ENCODE results near the gene ZIC1.

ZIC1 gene

DNA sequence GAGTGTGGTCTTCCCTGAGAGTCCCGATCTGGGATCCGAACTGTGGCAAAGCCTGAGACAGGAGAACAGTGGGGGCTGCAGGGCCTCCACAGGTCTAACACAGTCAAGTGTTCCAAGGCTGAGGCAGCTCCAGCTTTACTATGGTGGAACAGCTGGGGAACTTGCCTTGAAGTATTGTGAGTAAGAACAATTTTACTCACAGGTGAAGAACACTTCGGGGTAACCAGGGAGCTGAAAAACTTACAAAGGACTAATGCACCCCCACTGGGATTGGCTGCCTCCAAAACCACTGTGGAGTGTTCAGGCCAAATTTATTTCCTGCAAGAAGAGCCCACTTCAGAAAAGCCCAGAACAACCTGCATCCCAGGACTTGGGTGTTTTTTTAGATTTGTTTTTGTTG is 28.2 kb upstream of the ZIC1 start:
- no peak for DNase-seq

DNA sequence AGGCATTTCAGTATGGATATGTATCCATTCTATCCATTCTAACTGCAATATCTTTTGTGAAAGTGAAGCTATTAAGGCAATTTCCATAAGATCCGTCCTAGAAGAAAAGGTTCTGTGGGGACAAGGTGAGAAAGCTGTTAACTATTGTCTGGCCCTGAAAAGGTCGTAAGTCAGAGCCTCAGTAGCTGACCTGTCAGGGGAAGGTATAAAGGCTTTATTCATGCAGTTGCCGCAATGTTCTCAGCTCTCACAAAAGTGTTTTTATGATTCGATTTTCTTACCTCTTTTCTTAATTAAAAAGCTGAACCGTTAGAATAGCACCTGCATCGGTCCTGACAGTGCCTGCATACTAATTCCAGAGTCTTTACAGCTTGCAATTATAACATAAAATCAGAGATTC is 27.6 kb upstream of the ZIC1 start:
- DNase-seq: no peak

DNA sequence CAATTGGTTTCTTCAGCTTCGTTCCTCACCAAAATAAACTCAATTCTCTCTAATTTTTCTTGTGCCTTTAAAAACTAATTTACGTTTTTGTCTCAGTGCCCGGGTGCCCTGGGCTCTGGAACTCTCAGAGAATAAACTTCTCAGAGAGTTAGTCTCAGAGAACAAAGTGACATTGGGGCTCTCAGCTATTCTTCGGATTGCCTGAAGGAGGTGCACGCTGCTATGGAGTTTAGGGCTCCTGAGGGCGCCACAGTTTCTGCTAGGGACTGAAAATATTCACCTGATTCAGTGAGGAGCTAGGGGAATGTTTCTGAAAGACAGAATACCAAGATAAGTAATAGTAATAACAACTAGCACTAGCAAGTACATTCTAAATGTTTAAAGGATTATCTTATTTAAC is 25.5 kb upstream of the ZIC1 start:
- no peak for DNase-seq

DNA sequence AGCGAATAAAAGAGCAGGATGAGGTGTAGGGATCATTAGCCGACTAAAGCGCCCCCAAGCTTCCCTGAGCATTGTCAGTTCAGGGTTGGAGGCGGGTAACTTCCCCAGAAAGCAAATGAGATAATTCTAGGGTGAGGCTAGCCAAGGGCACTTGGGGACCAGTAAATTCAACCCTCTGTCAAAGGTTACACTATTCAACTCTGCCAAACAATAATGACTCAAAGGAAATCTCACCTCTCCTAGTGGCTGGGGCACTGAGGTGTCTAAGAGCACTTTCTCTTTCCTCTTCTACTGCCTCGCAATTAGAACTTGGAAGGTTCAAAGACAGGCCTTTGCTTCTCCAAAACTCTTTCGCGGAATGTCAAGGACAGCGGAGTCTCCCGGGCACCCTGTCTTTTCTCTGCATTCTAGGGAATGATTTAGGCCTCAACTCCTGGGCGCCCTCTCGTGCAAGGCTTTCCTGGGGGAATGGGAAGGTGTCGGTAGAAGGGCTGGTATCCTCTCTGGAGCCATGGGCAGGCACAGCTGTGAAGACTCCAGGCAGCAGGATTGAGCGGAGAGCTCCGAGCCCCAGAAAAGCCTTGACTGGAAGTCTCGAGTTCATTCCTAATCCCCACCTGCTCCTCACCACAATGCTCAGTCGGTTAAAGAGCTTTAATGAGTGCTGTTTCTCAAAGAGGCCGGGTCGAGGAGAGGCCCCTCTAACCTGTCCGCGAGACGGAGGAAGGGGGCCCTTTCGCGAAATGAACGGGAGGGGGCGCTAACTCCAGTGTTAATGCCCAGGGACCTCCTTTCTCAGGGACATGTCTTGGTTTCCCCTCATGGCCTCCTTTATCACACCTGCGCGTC is 24.7 kb upstream of the ZIC1 start:
- DNase-seq: no peak

DNA sequence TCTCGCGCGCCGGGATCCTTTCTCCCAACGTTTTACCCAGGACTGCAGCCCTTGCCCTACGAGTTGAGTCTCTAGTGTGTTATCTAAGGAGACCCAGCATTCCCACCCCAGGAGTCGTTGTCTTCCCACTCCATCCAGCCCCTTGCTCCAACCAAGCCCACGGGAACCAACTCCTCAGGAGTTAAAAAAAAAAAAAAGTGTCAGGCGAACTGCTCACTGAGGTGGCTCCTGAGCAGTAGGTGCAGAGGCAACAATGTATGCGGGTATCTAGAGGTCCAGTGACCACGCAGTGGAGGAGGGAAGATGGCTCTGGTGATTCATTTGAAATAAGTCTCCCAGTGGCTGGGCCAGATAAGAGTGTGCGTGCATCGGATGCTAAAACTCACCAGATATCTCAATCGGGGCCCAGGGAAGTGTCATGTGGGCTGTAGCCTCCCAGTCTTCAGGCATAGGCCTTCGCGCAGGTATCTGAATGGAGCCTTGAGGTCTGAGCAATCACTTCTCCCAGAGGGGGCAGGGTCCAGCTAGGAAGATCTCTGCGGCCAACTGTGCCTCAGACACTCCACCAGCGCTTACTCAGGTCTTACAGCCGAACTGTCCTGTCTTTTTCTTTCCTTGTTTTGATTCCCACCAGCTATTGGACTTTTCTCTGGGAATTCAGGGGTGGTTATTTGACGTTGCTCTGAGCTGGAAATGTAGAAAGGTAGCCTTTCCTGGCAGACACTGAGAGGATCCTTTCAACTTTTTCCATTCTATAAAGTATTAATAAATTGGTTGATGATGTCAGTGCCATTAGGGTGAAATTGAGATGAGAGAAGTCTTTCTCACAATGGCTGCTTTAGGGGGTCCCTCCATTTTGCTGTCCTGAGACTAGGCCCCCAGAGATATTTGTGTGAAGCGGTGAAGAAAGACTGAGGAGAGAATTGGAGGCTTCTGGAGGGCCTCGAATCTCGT is 23.8 kb upstream of the ZIC1 start:
- no peak for DNase-seq

DNA sequence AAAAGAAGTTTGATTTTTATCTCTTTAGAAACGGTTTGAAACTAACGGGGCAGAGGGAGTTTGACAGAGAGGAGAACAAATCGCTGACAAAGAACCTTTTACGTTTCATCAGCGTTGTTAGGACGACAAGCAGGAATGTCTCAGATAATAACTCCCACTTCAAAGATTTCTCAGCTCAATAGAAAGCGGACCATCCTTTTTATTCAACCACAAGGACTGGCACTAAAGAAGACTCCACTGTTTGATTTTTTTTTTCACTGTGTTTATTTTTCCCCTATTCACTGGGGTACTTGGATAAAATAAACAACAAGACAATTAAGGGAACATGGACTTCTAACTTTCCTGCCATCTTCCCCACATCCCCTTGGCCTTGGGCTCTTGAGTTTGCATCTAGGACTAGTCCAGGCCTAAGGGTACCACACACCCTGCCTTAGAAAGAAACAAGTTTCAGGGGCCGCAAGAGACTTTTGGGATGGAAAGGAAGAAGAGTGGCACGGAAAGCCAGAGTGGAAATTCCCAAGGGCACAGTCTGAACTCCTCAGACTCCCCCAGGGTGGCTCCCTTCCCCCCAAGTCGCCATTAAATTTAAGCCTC is 21.8 kb upstream of the ZIC1 start:
- DNase-seq: no peak

DNA sequence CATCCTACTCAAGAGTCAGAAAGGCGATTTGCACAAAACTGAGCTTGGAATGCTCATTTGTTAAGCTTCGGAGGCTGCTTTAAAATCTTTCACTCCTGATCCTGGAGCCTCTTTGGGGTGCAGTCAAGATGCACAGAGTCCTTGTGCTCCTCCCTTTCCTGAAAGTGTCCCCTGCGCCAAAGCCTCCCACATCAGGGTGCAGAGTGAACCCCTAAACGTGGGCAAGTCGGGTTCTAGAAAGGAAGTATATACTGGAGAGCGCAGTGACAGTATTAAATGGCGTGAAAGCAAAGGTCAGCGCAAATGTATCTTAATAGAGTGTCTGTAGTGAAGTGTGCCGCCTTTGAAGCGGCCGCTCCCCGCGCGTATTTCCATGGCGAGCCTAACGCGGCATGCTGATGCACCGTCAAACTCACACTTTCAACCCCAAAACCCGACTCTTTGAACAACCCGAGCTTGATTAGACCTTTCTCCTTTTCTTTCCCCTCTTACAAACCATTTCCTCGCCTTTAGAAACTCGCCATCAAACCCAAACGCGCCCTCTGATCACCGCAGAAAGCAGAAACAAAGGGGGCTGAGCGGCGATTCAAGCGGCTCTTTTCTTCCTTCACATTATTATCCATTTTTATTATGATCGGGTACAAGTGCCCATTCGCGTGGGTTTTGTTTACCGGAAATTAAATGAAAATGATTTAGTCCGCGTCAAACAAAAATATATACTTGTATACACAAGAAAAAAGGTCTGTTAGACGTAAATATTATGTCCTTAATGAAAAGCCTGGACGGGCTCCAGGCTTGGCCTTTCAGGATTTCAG is 21.1 kb upstream of the ZIC1 start:
- DNase-seq: no peak

DNA sequence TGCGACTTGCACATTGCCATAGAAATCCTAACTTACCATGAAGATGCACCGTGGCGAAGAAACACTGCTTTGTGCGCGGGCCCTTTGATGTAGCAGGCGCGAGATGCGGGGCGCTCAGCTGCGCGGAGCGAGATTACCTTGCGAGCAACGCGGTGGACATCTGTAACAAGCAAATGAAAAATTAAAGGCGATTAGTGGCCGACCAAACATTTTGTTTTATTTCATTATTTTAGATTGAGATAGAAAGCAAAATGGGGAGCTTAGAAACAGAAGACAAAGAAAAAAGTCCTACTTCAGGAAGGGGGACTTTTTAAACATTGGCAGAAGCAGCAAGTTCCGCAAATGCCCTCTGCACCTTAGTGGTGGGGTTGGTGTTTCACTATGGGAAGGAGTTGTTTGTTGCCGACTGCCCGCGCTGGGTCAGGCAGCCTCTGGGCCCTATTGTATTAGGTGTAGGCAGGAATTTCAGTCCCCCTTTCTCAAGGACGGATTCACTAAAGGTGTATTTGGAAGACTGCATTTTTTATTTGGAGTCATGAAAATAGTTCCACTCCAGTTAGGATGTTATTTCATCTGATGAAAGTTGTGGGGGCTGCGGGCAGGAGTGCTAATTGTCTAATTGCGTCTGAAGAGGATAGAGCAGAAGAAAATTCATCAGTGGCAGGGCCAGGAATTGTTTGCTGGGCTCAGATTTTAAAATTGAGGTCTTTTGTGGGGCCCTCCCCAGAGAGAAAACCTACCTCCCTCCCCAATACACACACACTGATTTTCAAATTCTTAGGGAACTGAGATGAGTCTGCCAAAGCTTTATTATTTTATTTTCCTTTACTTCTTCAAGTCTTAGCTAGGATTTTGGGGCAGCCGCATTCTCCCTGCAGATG is 20.2 kb upstream of the ZIC1 start:
- DNase-seq: no peak

DNA sequence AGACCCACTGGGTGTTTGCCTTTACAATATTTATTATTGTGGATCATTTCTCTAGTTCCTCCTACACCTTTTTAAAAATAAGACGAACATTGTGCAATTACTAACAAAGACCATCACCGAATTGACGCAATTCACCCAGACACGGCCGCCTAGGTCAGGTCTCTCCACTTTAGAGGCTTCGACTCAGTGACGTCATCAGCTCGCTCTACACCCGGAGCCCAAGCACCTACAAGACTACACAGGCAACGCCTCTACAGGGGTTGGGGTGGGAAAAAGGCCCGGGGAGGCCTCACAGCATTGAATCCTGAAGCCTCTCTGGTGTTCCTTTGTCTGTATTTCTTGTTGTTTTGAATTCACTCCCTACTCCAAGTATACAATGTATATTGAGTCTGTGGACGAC is 19.4 kb upstream of the ZIC1 start:
- no peak for DNase-seq

DNA sequence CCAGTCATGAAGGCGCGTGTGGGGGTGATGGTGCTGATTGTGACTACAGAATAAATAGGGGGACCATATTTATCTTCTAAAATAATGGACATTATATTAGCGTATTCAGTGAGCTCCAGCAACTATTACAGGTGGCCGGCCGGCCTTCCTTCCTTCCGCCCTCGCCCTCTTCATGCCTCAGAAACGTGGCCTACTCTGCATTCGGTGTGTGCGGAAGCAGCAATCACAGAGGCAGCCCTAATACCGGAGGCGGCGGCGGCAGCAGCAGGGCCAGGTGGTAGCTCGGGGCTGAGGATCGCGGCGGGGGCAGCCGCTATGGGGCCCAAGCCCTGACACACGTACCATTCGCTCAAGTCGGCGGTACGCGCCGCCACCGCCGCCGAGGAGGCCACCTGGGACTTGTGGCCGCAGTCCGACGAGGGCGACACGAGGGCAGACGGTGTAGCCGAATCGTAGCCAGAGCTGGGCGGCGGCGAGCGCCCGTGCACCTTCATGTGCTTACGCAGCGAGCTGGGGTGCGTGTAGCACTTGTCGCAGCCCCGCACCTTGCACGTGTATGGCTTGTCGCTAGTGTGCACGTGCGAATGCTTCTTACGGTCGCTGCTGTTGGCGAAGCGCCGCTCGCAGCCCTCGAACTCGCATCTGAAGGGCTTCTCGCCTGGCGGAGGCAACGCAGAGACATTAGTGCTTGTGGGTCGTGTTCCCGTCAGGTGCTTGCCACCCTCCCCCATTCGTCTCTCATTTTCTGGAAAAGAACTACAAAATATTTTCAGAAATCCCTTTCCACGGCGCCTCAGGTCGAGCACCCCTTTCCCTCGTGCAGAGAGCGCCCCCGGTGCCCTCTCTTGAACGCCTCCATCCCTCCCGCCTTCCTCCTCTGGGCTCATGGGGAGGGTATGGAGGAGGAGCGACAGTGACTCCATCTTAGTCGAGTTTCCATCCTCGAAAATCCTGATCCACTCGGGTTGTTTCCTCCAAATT is 18.3 kb upstream of the ZIC1 start:
- peak; percentile 53 for DNase-seq

DNA sequence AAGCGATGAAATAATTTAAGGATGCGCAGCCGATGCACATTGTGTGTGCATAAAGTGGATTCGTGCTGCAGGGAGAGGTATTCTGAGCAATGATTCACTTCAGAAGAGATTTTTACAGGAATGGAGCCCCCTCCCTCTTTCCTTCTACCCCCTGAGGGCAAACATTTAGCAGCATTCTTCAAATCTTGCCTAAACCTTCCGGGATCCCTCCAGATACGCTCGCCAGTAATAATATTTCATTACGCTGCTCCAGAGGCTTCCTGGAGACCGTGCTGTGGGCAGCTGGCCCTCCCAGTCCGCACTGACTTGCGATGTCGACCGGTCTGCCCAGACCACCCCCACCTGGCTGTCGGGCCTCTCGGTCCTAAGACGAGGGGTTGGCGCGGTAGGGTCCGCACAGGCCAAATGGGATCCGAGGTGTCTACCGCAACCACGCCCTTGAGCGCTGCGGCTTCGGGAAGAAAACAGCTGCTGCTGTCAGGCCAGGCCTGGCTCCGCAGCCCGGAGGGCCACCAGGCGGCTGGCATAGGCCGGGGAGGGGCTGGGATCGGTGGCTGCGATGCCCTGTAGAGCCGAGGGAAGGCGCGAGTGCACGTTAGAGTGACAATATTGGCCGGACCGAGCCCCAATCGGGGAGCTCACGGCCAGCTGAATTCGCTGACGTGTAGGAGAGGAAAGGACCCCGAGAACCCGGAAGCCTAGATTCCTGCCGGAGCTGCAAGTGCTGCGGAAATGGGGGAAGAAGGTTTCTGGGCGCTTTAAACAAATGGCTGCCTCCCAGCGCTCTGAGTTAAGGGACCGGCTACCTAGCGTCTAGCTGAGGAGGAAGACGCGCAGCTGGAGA is 17.2 kb upstream of the ZIC1 start:
- peak; percentile 81 for DNase-seq

DNA sequence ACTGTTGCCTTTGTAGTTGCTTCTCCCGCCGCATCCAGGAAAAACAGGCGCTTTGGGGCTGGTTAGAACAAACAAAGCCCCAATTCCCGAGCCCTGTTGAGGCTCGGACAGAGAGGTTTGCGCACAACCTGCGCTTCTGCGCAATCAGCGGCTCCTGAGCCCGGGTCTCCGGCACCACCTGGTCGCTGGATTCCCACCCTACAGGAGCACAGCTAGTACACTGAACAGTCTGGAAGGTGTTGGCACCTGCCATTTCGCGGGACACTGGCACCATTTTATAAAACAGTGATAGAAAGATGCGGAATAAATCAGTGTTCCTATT is 16.6 kb upstream of the ZIC1 start:
- no peak for DNase-seq

DNA sequence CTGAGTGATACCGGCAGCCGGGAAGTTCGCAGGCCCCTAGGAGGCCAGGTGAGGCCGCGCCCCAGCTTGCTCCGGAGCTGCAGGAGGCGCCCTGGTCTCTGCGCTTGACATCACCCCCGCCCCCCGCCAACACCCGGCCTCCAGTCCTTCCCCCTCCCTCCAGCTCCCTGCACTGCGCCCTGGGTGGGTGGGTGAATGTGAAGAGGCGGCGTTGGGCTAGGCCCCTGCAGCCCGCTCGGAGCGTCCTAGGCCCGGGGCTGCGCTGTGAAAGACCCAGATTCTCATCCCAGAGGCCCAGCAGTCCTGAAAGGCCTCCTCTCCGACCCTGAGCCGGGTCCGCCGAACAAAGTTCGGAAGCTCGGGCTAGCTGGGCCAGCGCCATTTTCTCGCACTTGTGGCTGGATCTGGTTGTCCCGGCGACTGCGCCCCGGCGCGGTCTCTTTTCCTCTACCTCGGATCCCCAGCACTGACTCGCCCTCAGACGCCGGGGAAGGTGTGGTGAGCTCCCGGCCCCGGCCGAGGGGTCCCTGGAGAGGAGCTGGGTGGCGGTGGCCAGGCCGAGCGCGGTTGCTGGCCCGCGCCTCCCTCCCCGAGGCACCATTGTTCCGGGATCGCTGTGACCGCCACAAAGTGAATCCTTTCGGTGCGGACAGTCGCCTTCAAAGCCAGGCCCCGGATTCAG is 15.8 kb upstream of the ZIC1 start:
- DNase-seq: no peak

DNA sequence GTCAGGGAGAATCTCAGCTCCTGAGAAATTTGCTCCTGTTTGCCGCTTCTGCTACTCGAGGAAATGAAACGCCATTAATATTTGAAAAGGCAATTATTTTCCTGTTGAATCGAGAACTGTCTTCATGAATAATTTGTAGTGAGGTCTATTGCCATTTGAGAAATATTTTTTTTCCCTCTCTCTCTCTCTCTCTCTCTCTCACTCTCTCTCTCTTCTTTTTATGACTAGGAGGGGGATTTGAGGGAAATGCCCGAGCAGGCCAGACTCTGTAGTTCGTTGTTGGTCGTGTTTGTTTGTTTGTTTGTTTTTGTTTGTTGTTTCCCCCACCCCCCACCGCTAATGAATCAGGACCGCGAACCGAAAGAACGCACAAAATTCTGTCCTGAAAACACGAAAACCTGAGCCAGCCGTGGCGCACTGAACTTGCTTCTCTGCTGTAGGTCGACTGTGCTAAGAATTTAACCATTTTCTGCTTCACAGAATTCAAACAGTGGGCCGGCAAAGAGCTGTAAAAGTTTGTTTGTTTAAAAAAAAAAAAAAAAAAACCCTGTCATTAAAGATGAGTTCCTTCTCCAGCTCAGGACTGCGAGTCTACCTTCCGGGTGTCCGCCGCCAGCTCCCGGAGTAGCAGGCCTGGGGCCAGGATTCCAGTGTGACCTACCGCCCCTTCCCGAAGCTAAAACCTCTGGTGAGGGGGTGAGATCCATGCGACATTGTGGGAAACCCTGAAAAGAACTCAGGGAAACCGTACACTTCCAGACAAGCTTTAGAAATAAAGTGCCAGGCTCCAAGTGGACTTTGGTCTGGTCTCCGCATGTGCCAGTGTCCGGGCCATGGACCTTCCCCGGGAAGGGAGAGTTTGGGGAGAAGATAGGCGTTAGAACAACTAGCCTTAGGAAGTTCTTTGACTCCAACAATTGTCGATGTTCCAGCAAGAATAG is 15.0 kb upstream of the ZIC1 start:
- DNase-seq: no peak

DNA sequence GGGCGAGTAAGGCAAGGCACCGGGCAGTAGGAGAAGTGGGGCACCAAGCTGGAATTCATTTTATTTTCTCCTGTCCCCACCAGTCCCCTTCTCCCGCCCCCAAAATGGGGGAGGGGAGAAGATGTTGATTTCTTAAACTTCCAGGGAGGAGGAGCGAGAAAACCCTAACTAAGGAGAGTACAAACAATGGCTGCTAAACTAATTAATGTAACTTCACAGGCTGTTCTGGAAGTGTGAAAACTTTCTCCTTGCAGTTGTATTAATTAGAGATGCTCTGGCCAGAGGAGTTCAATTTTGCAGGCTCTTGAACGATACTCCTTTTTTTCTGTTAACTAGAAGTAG is 14.3 kb upstream of the ZIC1 start:
- DNase-seq: no peak

DNA sequence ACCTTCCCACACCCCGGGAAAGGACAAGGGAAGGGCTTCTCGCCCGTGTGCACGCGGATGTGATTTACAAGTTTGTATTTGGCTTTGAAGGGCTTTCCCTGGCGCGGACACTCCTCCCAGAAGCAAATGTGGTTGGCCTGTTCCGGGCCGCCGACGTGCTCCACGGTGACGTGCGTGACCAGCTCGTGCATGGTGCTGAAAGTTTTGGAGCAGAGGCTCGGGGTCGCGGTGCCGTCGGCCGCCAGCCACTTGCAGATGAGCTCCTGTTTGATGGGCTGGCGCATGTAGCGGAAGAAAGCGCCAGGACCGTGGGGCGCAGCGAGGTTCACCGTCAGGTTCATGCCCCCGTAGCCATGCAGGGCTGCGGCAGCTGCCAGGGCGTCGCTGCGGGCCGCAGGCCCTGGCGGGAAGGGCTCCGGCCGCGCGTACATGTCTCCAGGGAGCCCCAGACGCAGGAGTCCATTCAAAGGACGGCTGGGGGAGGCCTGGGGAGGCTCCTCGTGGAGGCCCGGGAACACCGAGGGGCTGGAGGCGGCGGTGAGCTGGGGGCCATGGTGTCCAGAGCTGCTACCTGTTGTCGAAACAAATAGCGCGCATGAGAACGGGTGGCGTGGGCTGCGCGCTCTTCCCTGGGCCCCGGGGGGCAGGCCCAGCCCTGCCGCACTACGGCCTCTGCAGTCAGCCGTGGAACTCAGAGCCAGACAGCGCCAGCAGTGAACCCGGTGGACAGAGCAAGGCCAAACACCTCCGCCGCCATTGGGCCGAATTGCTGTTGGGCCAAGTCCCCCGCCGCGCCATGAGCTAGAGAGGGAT is 13.1 kb upstream of the ZIC1 start:
- DNase-seq: no peak

DNA sequence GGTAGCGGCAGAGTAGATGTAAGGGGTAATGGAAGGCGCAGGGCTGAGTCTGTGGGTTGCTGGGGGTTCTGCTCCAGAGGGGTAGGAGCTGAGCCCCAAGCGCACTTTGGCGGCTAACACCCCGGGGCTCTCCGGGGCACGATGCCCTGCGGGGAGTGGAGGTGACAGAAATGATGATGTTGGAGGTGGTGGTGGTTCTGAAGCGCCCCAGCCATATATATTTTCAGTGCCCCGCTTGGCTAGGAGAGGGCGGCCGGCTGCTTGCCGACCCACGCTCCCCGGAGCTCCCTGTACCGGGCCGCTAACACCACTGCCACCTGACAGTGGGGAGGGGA is 12.5 kb upstream of the ZIC1 start:
- DNase-seq: no peak

All from right forelimb (tissue), 1 donor.